NT2/D1 (cell line): ENCODE results near the gene KRTAP4-3.
"Not testable (repeated sequence)": the region's sequence is repeated elsewhere in the genome, so short reads cannot be mapped to it uniquely, and the experiment has no call there.

Source experiments
- DNase-seq: peaks from one replicate; pipeline ENCODE4 v3.0.0-alpha.2; 2011; ENCODE audit warnings: low read depth, low spot score
- H3K27me3 ChIP-seq: 2 replicates; pipeline ENCODE4 v1.6.0; 2011; ENCODE audit warnings: mild to moderate bottlenecking; ENCODE audit not compliant: insufficient read length, insufficient read depth
- H3K36me3 ChIP-seq: 2 replicates; pipeline ENCODE4 v1.6.1; 2011; ENCODE audit warnings: mild to moderate bottlenecking, low read length, mixed read lengths; ENCODE audit not compliant: insufficient read depth, insufficient read length
- H3K4me1 ChIP-seq: 2 replicates; pipeline ENCODE4 v1.5.1; 2011; ENCODE audit not compliant: insufficient read depth, insufficient read length
- H3K4me3 ChIP-seq: 2 replicates; pipeline ENCODE4 v1.5.1; 2011; ENCODE audit warnings: low read depth; ENCODE audit not compliant: insufficient read length
- H3K9ac ChIP-seq: 2 replicates; pipeline ENCODE4 v1.6.0; 2011; ENCODE audit warnings: low read depth; ENCODE audit not compliant: insufficient read length
- H3K9me3 ChIP-seq: 2 replicates; pipeline ENCODE4 v1.5.1; 2011; ENCODE audit warnings: mild to moderate bottlenecking, low read length; ENCODE audit not compliant: insufficient read depth
- SUZ12 ChIP-seq: IDR thresholded peaks from 2 replicates; pipeline ENCODE4 v1.6.1; 2011; ENCODE audit not compliant: insufficient read length, insufficient read depth; ENCODE audit errors: extremely low read depth
- YY1 ChIP-seq: IDR thresholded peaks from 2 replicates; pipeline ENCODE4 v1.6.1; 2011; ENCODE audit not compliant: insufficient read length, insufficient read depth
- ZNF274 ChIP-seq: IDR thresholded peaks from 2 replicates; pipeline ENCODE4 v1.6.1; 2011; ENCODE audit warnings: mild to moderate bottlenecking, low read depth, low read length

Gene KRTAP4-3

GRCh38 chr17:41121742-41122141 is 46.3 kb downstream of the KRTAP4-3 start:
- Histone ChIP-seq H3K27me3 (no peaks in the 10 kb centered on the region), H3K9ac (no peak overlapping the region), H3K36me3 (no peaks in the 10 kb centered on the region), H3K4me1 (no peaks in the 10 kb centered on the region), H3K4me3 (no peak overlapping the region), H3K9me3 (no peaks in the 10 kb centered on the region)
- DNase-seq = no peak
- TF ChIP-seq SUZ12 (no peak), YY1 (no peak)

- not testable (repeated sequence) for DNase-seq, H3K9ac ChIP-seq, H3K4me1 ChIP-seq, H3K36me3 ChIP-seq, H3K27me3 ChIP-seq, H3K4me3 ChIP-seq, H3K9me3 ChIP-seq
Observed at GRCh38 chr17:41119696-41120690, 48.0 kb downstream of the KRTAP4-3 start.

DNA sequence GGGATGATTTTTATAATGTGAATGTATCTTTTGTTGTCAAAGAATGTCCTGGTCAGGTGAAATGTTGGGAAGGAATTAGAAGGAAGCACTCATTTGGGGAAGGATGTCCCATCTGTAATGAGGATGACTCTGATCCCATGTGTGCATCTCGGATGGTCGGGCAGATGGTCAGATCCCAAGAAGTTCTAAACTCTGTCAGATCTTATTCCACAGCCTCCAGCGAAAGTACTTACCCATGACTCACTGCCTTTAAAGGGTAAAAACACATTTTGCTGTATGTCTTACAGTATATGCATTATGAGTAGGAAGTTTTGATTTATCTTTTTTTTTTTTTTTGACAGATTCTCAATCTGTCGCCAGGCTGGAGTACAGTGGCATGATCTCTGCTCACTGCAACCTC is 49.3 kb downstream of the KRTAP4-3 start:
- DNase-seq = no peak
- no peak overlapping the region for H3K4me3 ChIP-seq
- no peak for TF ChIP-seq SUZ12
- no peak for TF ChIP-seq YY1
- TF ChIP-seq ZNF274 = no peak
- H3K36me3 ChIP-seq = no peaks in the 10 kb centered on the region
- no peak overlapping the region for H3K9ac ChIP-seq
- no peaks in the 10 kb centered on the region for H3K27me3 ChIP-seq
- peaks cover 2% of the 10 kb centered on the region for H3K4me1 ChIP-seq
- peaks cover 9% of the 10 kb centered on the region; the same call in 1 of the 2 replicates for H3K9me3 ChIP-seq

GRCh38 chr17:41117846-41118386 is 50.1 kb downstream of the KRTAP4-3 start, which contains the start of gene KRTAP4-11:
Gene KRTAP4-11, minus strand, starts transcription at chr17:41118373. Its CDS starts 58 bp downstream, at chr17:41118315.
- not testable (repeated sequence) for H3K36me3 ChIP-seq, DNase-seq, H3K27me3 ChIP-seq, H3K9ac ChIP-seq, H3K4me3 ChIP-seq, H3K4me1 ChIP-seq
- peaks cover 17% of the 10 kb centered on the region for H3K9me3 ChIP-seq
